BLaER1 (cell line): ENCODE results near the gene CCNJL.

Experiments
- H3K27ac ChIP-seq: shearing (Covaris generic); formaldehyde crosslinking; 2 replicates; pipeline ENCODE4 v1.8.1; 2022
- H3K27me3 ChIP-seq: shearing (Covaris generic); formaldehyde crosslinking; 2 replicates; pipeline ENCODE4 v1.8.1; 2022
- H3K36me3 ChIP-seq: shearing (Covaris generic); formaldehyde crosslinking; 2 replicates; pipeline ENCODE4 v1.8.1; 2022
- H3K4me1 ChIP-seq: shearing (Covaris generic); formaldehyde crosslinking; 2 replicates; pipeline ENCODE4 v1.8.1; 2022
- H3K4me2 ChIP-seq: shearing (Covaris generic); formaldehyde crosslinking; 2 replicates; pipeline ENCODE4 v1.8.1; 2022
- H3K4me3 ChIP-seq: shearing (Covaris generic); formaldehyde crosslinking; 2 replicates; pipeline ENCODE4 v1.8.1; 2022
- H3K9ac ChIP-seq: shearing (Covaris generic); formaldehyde crosslinking; 2 replicates; pipeline ENCODE4 v1.8.1; 2022
- H3K9me3 ChIP-seq: shearing (Covaris generic); formaldehyde crosslinking; 2 replicates; pipeline ENCODE4 v1.8.1; 2022
- H4K20me1 ChIP-seq: shearing (Covaris generic); formaldehyde crosslinking; 2 replicates; pipeline ENCODE4 v1.8.1; 2022
- Cebpa-rat ChIP-seq: shearing (Covaris generic); IDR thresholded peaks from 2 replicates; pipeline ENCODE4 v1.8.1; 2022

The CCNJL gene

DNA sequence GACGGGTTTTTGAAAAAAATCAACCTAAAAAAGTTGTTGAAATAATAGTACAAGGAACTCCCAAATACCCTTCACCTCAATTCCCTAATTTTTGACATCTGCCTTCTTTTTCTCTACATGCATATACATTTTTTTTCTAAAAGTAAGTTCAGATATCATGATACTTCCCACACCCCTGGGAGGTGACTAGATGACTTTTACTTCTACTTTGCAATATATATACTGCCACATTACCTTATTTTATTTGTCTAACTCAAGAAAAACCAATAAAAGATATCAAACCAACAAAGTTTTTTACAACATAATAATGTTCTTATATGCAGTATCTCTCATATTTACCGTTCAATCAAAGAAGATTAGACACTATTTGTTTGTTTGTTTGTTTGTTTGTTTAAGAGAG is 31.1 kb downstream of the CCNJL start:
- Histone ChIP-seq H3K9me3 (no peaks in the 10 kb centered on the region), H3K36me3 (peaks cover 15% of the 10 kb centered on the region; the same call in 1 of the 2 replicates), H3K4me3 (no peak overlapping the region), H4K20me1 (no peaks in the 10 kb centered on the region), H3K9ac (no peak overlapping the region), H3K27me3 (no peaks in the 10 kb centered on the region), H3K4me1 (no peaks in the 10 kb centered on the region), H3K27ac (no peak overlapping the region), H3K4me2 (no peak overlapping the region)
- no peak for TF ChIP-seq Cebpa-rat

DNA sequence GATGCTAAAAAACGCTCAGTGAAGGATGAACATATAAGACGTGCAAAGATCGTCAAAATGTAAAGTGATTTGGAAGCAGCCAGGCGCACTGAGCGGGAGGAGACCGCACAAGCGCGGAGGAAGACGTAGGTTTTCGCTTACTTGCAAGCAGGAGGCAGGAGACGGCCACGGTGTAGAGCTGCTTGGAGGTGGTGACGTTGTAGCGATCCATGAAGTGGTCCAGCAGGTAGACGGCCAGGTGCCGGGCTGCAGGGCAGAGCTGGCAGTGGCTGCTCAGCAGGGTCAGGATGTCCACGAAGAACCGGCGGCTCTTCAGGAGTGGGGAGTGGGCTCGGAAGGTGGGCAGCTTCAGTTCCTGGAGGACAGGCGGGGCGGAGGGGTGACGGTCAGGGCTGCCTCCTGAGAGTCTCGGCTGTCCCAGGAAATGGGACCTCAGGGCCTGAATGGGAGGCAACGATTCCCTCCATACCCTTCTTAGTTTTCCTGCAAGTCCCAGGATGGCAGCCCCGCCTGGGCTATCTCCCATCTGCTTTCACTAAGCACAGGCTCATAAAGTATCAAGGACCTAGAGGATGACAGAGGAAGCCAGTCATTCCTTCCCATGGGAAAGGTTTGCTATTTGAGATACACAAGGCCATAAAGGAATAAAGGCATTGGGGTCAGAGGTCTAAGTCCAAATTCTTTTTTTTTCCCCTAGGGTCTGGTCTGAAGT is 31.8 kb downstream of the CCNJL start:
- H3K4me1 ChIP-seq = no peaks in the 10 kb centered on the region
- H3K4me3 ChIP-seq = no peak overlapping the region
- H3K4me2 ChIP-seq = no peak overlapping the region
- no peak overlapping the region for H3K27ac ChIP-seq
- H3K36me3 ChIP-seq = peaks cover 15% of the 10 kb centered on the region; the same call in 1 of the 2 replicates
- no peaks in the 10 kb centered on the region for H4K20me1 ChIP-seq
- H3K9me3 ChIP-seq = no peaks in the 10 kb centered on the region
- H3K27me3 ChIP-seq = no peaks in the 10 kb centered on the region
- H3K9ac ChIP-seq = no peak overlapping the region
- no peak for TF ChIP-seq Cebpa-rat

DNA sequence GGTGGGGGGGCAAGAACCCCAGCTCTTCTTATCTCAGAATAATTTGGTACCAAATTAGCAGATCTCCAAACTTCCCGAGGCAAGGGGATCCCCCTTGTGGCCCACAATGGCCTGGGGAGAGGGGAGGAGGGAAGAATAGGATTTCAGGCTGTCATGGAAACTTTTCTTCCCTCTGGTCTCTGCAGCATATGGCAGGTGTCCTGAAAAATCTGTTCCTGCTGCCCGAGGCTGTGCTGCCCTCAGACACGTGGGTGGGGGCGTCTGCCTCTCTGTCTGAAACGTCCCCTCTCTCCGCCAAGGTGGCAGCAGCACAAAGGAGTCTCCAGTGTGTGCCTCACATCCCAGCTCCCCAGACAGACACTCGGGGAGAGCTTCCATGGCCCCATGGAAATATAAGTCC is 34.0 kb downstream of the CCNJL start:
- Histone ChIP-seq H3K27ac (no peak overlapping the region), H4K20me1 (no peaks in the 10 kb centered on the region), H3K4me3 (no peak overlapping the region), H3K36me3 (peaks cover 15% of the 10 kb centered on the region; the same call in 1 of the 2 replicates), H3K9ac (no peak overlapping the region), H3K27me3 (no peaks in the 10 kb centered on the region), H3K4me1 (peaks cover 14% of the 10 kb centered on the region), H3K4me2 (no peak overlapping the region), H3K9me3 (no peaks in the 10 kb centered on the region)
- TF ChIP-seq Cebpa-rat = no peak

DNA sequence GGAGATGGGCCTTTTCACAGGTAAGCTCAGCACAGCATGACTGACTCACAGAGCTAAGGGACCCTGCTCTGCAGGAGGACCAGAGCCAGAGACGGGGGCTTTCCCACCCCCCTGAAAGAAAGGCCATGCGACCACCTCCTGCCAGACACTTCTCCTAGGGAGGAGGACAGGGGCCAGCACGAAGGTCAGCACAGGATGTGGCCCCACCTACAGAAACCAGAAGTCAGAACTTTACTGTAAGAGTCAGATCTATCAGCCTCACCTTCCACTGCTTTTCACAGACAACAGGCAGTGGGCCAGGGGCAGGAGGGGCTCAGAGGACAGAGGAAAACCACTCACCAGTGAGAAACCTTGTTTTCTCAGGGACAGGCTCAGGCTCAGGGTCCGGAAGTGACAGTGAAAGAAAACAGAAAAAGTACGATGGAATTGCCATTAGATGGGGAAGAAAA is 37.9 kb downstream of the CCNJL start:
- H3K27ac ChIP-seq = peak overlapping the region; percentile 57; the same call in 1 of the 2 replicates
- no peaks in the 10 kb centered on the region for H3K9me3 ChIP-seq
- no peak overlapping the region for H3K4me3 ChIP-seq
- H3K4me1 ChIP-seq = peaks cover 53% of the 10 kb centered on the region
- H3K4me2 ChIP-seq = peak overlapping the region; percentile 16; the same call in 1 of the 2 replicates
- no peaks in the 10 kb centered on the region for H3K27me3 ChIP-seq
- no peak for TF ChIP-seq Cebpa-rat
- peaks cover 7% of the 10 kb centered on the region; the same call in 1 of the 2 replicates for H3K36me3 ChIP-seq
- H4K20me1 ChIP-seq = no peaks in the 10 kb centered on the region
- no peak overlapping the region for H3K9ac ChIP-seq

DNA sequence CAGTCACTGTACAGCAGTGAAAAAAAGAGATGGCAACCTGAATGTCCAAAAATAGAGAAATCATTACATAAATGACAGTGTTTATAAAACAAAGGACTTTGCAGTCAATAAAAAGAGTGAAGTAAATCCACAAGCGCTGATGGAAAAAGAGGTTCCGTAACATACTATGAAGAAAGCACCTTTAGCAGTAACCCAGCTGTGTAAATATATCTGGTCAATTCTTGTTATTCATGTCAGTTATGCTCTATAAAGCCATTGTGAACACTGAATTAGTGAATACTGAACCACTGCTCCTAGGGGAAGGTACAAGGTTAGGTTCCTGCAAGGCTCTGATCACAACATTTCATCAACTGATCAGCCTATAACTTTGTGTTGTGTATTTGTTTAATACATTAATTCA is 39.5 kb downstream of the CCNJL start:
- Histone ChIP-seq H3K27ac (peak overlapping the region; percentile 85), H3K27me3 (no peaks in the 10 kb centered on the region), H4K20me1 (no peaks in the 10 kb centered on the region), H3K36me3 (no peaks in the 10 kb centered on the region), H3K4me1 (peaks cover 69% of the 10 kb centered on the region), H3K4me3 (no peak overlapping the region), H3K9me3 (no peaks in the 10 kb centered on the region), H3K4me2 (peak overlapping the region; percentile 87), H3K9ac (no peak overlapping the region)
- no peak for TF ChIP-seq Cebpa-rat

DNA sequence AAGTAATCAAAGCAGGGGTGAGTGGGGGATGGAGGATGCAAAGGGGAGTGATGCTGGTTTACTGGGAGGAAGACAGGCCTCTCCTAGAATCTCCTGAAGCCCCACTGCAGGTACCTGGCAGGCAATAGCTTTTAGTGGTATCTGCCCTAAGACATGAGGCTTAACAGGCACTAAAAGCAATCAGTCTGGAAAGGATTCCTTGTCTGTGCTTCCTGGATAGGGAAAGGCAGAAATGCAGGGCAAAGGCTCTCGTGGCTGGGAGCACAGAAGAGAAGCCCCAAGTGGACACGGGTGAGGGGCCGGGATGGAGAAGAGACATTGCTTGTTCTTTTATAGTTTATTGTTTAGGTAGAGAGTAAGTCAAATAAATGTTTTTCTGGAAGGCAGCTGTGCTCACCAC is 40.1 kb downstream of the CCNJL start:
- peak overlapping the region; percentile 41 for H3K4me3 ChIP-seq
- H3K9ac ChIP-seq = peak overlapping the region; percentile 67
- H3K4me1 ChIP-seq = peaks cover 75% of the 10 kb centered on the region
- no peaks in the 10 kb centered on the region for H3K27me3 ChIP-seq
- H3K9me3 ChIP-seq = no peaks in the 10 kb centered on the region
- no peaks in the 10 kb centered on the region for H4K20me1 ChIP-seq
- H3K4me2 ChIP-seq = peak overlapping the region; percentile 87
- no peak for TF ChIP-seq Cebpa-rat
- peak overlapping the region; percentile 85 for H3K27ac ChIP-seq
- H3K36me3 ChIP-seq = no peaks in the 10 kb centered on the region

DNA sequence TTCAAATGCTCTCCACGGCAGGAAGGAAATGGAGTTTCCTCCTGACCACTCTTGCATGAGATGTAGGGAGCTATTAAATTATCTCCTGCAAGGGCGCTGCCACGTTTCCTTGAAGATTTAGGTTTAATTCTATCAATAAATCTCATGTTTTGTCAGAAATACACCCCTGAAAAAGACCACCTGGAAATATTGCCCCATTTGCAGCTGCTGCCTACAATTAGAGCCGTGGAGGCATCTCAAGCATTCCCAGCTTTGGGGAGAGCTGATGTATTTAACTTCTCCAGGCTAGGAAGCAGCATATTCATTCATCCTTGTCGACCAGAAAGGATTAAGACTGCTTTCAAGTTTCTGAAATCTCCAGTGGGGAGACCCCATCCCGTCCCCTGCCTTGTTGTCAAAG is 40.5 kb downstream of the CCNJL start:
- TF ChIP-seq Cebpa-rat = no peak
- Histone ChIP-seq H3K4me1 (peaks cover 79% of the 10 kb centered on the region), H4K20me1 (no peaks in the 10 kb centered on the region), H3K27ac (peak overlapping the region; percentile 85), H3K4me3 (peak overlapping the region; percentile 41), H3K9ac (peak overlapping the region; percentile 67), H3K4me2 (peak overlapping the region; percentile 87), H3K9me3 (no peaks in the 10 kb centered on the region), H3K36me3 (no peaks in the 10 kb centered on the region), H3K27me3 (no peaks in the 10 kb centered on the region)

DNA sequence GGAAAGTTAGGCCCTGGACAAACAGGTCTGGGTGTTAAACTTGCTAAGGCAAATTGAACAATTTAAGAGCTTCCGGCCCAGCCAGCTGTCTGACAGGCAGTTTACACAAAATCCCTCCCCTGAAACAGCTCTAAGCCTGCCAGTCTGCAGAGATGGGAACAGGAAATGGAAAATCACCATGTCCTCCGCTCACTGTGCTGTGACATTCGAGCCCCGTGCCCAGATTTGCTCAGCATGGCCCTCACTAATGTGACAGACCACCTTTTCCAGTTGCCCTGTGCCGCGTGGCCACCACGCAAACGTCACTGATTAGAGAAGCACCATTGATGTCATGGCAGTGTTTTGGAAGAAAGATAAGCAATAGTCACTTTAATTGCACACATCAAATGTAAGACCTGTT is 41.0 kb downstream of the CCNJL start:
- peak overlapping the region; percentile 67 for H3K9ac ChIP-seq
- H4K20me1 ChIP-seq = no peaks in the 10 kb centered on the region
- no peaks in the 10 kb centered on the region for H3K9me3 ChIP-seq
- H3K4me1 ChIP-seq = peaks cover 84% of the 10 kb centered on the region
- peak overlapping the region; percentile 87 for H3K4me2 ChIP-seq
- no peaks in the 10 kb centered on the region for H3K27me3 ChIP-seq
- H3K4me3 ChIP-seq = peak overlapping the region; percentile 41
- TF ChIP-seq Cebpa-rat = no peak
- H3K36me3 ChIP-seq = no peaks in the 10 kb centered on the region
- H3K27ac ChIP-seq = peak overlapping the region; percentile 85

DNA sequence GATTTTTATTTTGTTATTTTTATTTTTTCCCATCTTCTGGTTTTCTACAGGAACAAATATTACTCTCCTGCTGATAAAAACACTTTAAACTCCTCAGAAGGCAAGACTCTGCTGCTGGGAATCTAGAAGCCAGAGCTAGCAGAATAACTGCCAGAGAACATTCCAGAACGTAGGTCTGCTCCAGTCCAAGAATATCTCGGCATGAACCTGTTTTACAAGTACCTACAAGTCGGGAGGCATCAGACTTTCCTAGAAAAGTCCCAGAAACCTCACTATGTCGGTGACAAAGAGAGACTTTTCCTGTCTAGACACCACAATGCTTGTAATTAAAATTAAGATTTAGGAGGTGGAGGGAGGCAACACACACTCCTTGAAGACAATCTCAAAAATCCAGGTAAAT is 41.7 kb downstream of the CCNJL start:
- peak overlapping the region; percentile 85 for H3K27ac ChIP-seq
- H3K27me3 ChIP-seq = no peaks in the 10 kb centered on the region
- no peak for TF ChIP-seq Cebpa-rat
- no peaks in the 10 kb centered on the region for H3K36me3 ChIP-seq
- peak overlapping the region; percentile 87 for H3K4me2 ChIP-seq
- H4K20me1 ChIP-seq = no peaks in the 10 kb centered on the region
- no peaks in the 10 kb centered on the region for H3K9me3 ChIP-seq
- H3K4me3 ChIP-seq = peak overlapping the region; percentile 41; the same call in 1 of the 2 replicates
- peak overlapping the region; percentile 67 for H3K9ac ChIP-seq
- peaks cover 91% of the 10 kb centered on the region for H3K4me1 ChIP-seq

DNA sequence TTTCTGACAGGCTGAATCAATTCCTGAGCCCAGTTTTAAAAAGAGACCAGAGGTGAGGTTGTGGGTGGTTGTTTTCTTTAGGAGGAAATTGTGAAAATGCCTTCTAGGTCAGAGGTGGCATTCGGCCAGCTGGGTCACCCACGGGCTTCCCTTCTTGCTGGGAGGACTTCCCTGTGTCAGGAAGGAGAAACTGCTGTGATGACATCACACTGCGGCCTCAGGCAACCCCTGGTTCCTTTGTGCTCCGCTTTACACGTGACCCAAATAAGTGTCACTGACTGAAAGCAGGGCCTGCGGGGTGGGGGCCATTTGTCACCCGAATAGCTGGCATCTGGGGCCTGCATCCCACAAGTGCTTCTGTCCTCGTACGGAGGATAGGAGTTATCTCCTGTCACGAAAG is 43.3 kb downstream of the CCNJL start:
- Histone ChIP-seq H3K27me3 (no peaks in the 10 kb centered on the region), H4K20me1 (no peaks in the 10 kb centered on the region), H3K4me3 (no peak overlapping the region), H3K27ac (peak overlapping the region; percentile 85), H3K9ac (peak overlapping the region; percentile 47; the same call in 1 of the 2 replicates), H3K36me3 (no peaks in the 10 kb centered on the region), H3K4me1 (peaks cover 97% of the 10 kb centered on the region), H3K9me3 (no peaks in the 10 kb centered on the region), H3K4me2 (peak overlapping the region; percentile 87)
- TF ChIP-seq Cebpa-rat = no peak
